SU-DHL-6 (cell line): ENCODE results near the gene ALPI.
"Not testable (repeated sequence)": the region's sequence is repeated elsewhere in the genome, so short reads cannot be mapped to it uniquely, and the experiment has no call there.

Experiments used
- EZH2phosphoT487 ChIP-seq: fragments of 200-600 bp; sonication (generic), shearing (Covaris generic); conservative IDR thresholded peaks from 2 replicates; pipeline ENCODE4 v1.6.1; 2018; ENCODE audit warnings: mild to moderate bottlenecking, antibody characterized with exemption, low read length, moderate library complexity, mixed read lengths
- TF ChIP-seq, protein P1 (sequence below): fragments of 200-600 bp; sonication (generic); IDR thresholded peaks from one replicate; pipeline ENCODE4 v1.5.1; 2017; ENCODE audit warnings: antibody characterized with exemption, mild to moderate bottlenecking, low read length, moderate library complexity; ENCODE audit not compliant: insufficient read depth, poor library complexity, severe bottlenecking

DNA sequence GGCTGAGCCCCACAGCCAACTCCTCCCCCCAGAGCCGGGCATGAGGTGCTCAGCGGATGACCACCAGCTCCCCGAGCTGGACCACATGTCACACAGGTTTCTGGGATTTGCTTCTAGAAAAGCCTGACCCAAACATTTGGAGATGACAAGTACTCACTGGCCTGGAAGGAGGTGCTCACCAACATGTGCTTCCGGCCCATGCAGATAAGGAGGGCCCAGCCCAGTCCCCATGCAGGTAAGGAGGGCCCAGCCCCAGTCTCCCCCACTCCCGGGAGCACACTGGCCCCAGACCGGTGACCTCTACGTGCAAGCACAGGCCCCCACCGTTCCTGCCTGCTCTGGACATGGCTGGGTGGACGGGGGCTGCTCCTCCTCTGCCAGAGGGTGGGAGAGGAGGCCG lies 14.0 kb upstream of the ALPI start:
- TF ChIP-seq, protein P1, sequence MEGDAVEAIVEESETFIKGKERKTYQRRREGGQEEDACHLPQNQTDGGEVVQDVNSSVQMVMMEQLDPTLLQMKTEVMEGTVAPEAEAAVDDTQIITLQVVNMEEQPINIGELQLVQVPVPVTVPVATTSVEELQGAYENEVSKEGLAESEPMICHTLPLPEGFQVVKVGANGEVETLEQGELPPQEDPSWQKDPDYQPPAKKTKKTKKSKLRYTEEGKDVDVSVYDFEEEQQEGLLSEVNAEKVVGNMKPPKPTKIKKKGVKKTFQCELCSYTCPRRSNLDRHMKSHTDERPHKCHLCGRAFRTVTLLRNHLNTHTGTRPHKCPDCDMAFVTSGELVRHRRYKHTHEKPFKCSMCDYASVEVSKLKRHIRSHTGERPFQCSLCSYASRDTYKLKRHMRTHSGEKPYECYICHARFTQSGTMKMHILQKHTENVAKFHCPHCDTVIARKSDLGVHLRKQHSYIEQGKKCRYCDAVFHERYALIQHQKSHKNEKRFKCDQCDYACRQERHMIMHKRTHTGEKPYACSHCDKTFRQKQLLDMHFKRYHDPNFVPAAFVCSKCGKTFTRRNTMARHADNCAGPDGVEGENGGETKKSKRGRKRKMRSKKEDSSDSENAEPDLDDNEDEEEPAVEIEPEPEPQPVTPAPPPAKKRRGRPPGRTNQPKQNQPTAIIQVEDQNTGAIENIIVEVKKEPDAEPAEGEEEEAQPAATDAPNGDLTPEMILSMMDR, result not testable (repeated sequence)
- not testable (repeated sequence) for TF ChIP-seq EZH2phosphoT487
